Measurements from ENCODE around the gene POU5F1. TPM values are rescaled to one million over a fixed set of nuclear protein-coding genes. Genes with fewer than 3 reads are reported as not detected.

Gene POU5F1
- polyA plus RNA-seq, 1 of the 3 experiments (the other 2 are of a cell fraction): not detected

GRCh38 chr6:31126396-31127175 is 43.9 kb downstream of the POU5F1 start:
- 0 out of 2 replicates have a peak, but pooled peaks cover 3% of the 10 kb centered on the region for H4K20me1 ChIP-seq (ENCODE audit: insufficient read depth)
- no peak for TF ChIP-seq RXRA (IDR thresholded peaks at IDR 0.05; ENCODE audit: borderline replicate concordance, low read depth)
- H3K79me2 ChIP-seq (ENCODE audit: insufficient read depth): no peaks in the 10 kb centered on the region; the same call in 1 of the 2 replicates
- ChIA-PET POLR2A (no interaction called here), CTCF (interaction anchor here (1.3 to 3.8 kb wide), 8 partner anchors 10 to 298 kb away, joined by 3 to 20 read pairs (median 5); partner anchors contain the start of genes C6orf15 and PSORS1C1)
- no peak overlapping the region for H2AFZ ChIP-seq (ENCODE audit: low read depth)
- no peak for DNase-seq
- no peaks in the 10 kb centered on the region for H3K36me3 ChIP-seq (replicated peaks in 1 of 2; ENCODE audit: control insufficient read depth in 1 of 2, insufficient read depth in 2 of 2, low read length in 1 of 2)
- H3K27ac ChIP-seq (ENCODE audit: low read depth in 2 of 2, low read length in 1 of 2): no peak overlapping the region
- peaks cover 2 to 8% of the 10 kb centered on the region in 2 experiments; a peak in 2 of 4 replicates for H3K4me1 ChIP-seq (ENCODE audit: control insufficient read depth in 1 of 2, insufficient read depth in 2 of 2, low read depth in 1 of 2, low read length in 1 of 2)
- no peak overlapping the region for H3K4me2 ChIP-seq
- H3K9ac ChIP-seq: no peak overlapping the region
- WGBS (ENCODE audit: low lambda C conversion rate): 77% methylated on average over 15 of the region's 16 CpGs
- H3K4me3 ChIP-seq (ENCODE audit: low read depth in 2 of 2, low read length in 1 of 2): no peak overlapping the region
- no peaks in the 10 kb centered on the region for H3K27me3 ChIP-seq (ENCODE audit: insufficient read depth)
- H3K9me2 ChIP-seq: no peaks in the 10 kb centered on the region
- no peaks in the 10 kb centered on the region for H3K9me3 ChIP-seq
- peaks cover 3% of the 10 kb centered on the region for H3F3A ChIP-seq (replicated peaks; ENCODE audit: insufficient read depth)

GRCh38 chr6:31125586-31126363 is 44.7 kb downstream of the POU5F1 start:
- 43% methylated on average over 11 of the region's 12 CpGs for WGBS (ENCODE audit: low lambda C conversion rate)
- no peak for TF ChIP-seq USF2 (IDR thresholded peaks at IDR 0.05; ENCODE audit: borderline replicate concordance, low read depth, low read length)
- TF ChIP-seq NFIC (IDR thresholded peaks at IDR 0.05; ENCODE audit: borderline replicate concordance): no peak
- TF ChIP-seq GATA2 (CRISPR knock-in tag; IDR thresholded peaks at IDR 0.05): no peak
- TF ChIP-seq RAD21 (IDR thresholded peaks at IDR 0.05; ENCODE audit: low read length): no peak
- no peak for TF ChIP-seq PBX3 (IDR thresholded peaks at IDR 0.05)
- TF ChIP-seq GABPA (IDR thresholded peaks at IDR 0.05; ENCODE audit: low read depth): no peak
- TF ChIP-seq TCF12 (IDR thresholded peaks at IDR 0.05): no peak
- TF ChIP-seq TEAD4 (IDR thresholded peaks at IDR 0.05; ENCODE audit: borderline replicate concordance, insufficient read depth): no peak
- TF ChIP-seq NRF1 (IDR thresholded peaks at IDR 0.05; ENCODE audit: low read depth, low read length): no peak
- TF ChIP-seq ELF1 (IDR thresholded peaks at IDR 0.05): no peak
- TF ChIP-seq EP300 (IDR thresholded peaks at IDR 0.05; ENCODE audit: borderline replicate concordance in 1 of 2, low read depth in 1 of 2, low read length in 1 of 2): no peak
- no peak for TF ChIP-seq USF1 (IDR thresholded peaks at IDR 0.05; ENCODE audit: borderline replicate concordance, low read depth)
- TF ChIP-seq FOXM1 (IDR thresholded peaks at IDR 0.05; ENCODE audit: low read depth): no peak
- Histone ChIP-seq H3K27me3 (ENCODE audit: insufficient read depth) (no peaks in the 10 kb centered on the region), H3K4me2 (no peak overlapping the region), H3K79me2 (ENCODE audit: insufficient read depth) (no peaks in the 10 kb centered on the region; the same call in 1 of the 2 replicates), H2AFZ (ENCODE audit: low read depth) (no peak overlapping the region), H4K20me1 (ENCODE audit: insufficient read depth) (0 out of 2 replicates have a peak, but pooled peaks cover 3% of the 10 kb centered on the region), H3K27ac (ENCODE audit: low read depth in 2 of 2, low read length in 1 of 2) (no peak overlapping the region), H3K9ac (no peak overlapping the region), H3K9me2 (no peaks in the 10 kb centered on the region), H3K4me3 (ENCODE audit: low read depth in 2 of 2, low read length in 1 of 2) (no peak overlapping the region), H3K36me3 (replicated peaks in 1 of 2; ENCODE audit: control insufficient read depth in 1 of 2, insufficient read depth in 2 of 2, low read length in 1 of 2) (no peaks in the 10 kb centered on the region), H3K9me3 (no peaks in the 10 kb centered on the region), H3K4me1 (ENCODE audit: control insufficient read depth in 1 of 2, insufficient read depth in 2 of 2, low read depth in 1 of 2, low read length in 1 of 2) (peaks cover 2 to 8% of the 10 kb centered on the region in 2 experiments; a peak in 2 of 4 replicates), H3F3A (replicated peaks; ENCODE audit: insufficient read depth) (peaks cover 3% of the 10 kb centered on the region)
- DNase-seq: no peak
- ChIA-PET POLR2A (no interaction called here), CTCF (interaction anchor here (1.6 to 3.8 kb wide), 3 partner anchors 12 to 241 kb away, joined by 3 to 13 read pairs (median 6); no protein-coding TSS in a partner anchor)
